ENCODE measurements around the gene ABCB8.

DNA sequence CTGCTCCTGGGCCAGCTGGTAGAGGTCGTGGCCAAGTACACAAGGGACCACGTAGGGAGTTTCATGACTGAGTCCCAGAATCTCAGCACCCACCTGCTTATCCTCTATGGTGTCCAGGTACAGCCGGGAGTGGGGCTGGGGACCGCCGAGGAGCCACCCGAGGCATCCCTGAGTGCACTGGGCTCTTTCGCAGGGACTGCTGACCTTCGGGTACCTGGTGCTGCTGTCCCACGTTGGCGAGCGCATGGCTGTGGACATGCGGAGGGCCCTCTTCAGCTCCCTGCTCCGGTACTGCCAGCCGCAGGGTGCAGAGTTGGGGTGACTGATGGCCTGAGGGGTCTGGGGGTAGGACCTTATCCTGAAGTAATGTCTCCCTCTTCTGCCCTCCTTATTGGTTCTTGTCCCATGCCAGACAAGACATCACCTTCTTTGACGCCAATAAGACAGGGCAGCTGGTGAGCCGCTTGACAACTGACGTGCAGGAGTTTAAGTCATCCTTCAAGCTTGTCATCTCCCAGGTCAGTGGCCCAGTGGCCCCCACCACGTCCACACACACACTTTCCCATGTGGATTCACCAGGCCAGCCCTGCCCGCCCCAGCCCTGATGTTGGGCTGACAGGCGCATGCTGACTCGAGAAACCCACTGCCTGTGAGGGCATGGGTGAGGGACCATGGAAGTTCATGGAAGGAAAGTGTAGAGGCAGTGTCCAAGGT, 6.2 kb downstream of the ABCB8 start:
- TF ChIP-seq, protein P1, sequence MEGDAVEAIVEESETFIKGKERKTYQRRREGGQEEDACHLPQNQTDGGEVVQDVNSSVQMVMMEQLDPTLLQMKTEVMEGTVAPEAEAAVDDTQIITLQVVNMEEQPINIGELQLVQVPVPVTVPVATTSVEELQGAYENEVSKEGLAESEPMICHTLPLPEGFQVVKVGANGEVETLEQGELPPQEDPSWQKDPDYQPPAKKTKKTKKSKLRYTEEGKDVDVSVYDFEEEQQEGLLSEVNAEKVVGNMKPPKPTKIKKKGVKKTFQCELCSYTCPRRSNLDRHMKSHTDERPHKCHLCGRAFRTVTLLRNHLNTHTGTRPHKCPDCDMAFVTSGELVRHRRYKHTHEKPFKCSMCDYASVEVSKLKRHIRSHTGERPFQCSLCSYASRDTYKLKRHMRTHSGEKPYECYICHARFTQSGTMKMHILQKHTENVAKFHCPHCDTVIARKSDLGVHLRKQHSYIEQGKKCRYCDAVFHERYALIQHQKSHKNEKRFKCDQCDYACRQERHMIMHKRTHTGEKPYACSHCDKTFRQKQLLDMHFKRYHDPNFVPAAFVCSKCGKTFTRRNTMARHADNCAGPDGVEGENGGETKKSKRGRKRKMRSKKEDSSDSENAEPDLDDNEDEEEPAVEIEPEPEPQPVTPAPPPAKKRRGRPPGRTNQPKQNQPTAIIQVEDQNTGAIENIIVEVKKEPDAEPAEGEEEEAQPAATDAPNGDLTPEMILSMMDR (IDR thresholded peaks at IDR 0.05): no peak
- no peak for TF ChIP-seq POLR2A (IDR thresholded peaks at IDR 0.05)
